COR-L47 (cell line): Measurements from ENCODE around the gene OR7D2.

Experiments used
- DNase-seq: peaks from one replicate; lab custom pipeline; 2025; lab: John Stamatoyannopoulos, UW

The OR7D2 gene

GRCh38 chr19:9205501-9206113, 26.8 kb downstream of the OR7D2 start:
- peak; percentile 44 for DNase-seq

GRCh38 chr19:9219489-9219888, 40.7 kb downstream of the OR7D2 start, which contains the start of gene OR7D4:
OR7D4 (minus strand) TSS chr19:9219589; CDS start chr19:9214837, 4,752 bp downstream.
- DNase-seq = no peak
